ENCODE results near the gene WDCP.

Gene WDCP

GRCh38 chr2:24051833-24052232, 4.6 kb upstream of the WDCP start:
- no peaks in the 10 kb centered on the region for H3K9me3 ChIP-seq (ENCODE audit: insufficient read depth, low read length)
- no peak overlapping the region for H3K9ac ChIP-seq (ENCODE audit: low read length)
- H4K20me1 ChIP-seq (ENCODE audit: insufficient read depth, low read length) = no peaks in the 10 kb centered on the region
- TF ChIP-seq, protein P1, sequence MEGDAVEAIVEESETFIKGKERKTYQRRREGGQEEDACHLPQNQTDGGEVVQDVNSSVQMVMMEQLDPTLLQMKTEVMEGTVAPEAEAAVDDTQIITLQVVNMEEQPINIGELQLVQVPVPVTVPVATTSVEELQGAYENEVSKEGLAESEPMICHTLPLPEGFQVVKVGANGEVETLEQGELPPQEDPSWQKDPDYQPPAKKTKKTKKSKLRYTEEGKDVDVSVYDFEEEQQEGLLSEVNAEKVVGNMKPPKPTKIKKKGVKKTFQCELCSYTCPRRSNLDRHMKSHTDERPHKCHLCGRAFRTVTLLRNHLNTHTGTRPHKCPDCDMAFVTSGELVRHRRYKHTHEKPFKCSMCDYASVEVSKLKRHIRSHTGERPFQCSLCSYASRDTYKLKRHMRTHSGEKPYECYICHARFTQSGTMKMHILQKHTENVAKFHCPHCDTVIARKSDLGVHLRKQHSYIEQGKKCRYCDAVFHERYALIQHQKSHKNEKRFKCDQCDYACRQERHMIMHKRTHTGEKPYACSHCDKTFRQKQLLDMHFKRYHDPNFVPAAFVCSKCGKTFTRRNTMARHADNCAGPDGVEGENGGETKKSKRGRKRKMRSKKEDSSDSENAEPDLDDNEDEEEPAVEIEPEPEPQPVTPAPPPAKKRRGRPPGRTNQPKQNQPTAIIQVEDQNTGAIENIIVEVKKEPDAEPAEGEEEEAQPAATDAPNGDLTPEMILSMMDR (IDR thresholded peaks at IDR 0.05; ENCODE audit: low read depth, low read length) = no peak
- TF ChIP-seq EZH2phosphoT487 (IDR thresholded peaks at IDR 0.05; ENCODE audit: low read depth) = no peak
- no peak overlapping the region for H3K4me3 ChIP-seq (ENCODE audit: low read length)
- H2AFZ ChIP-seq (ENCODE audit: low read depth, low read length) = no peak overlapping the region
- H3K27me3 ChIP-seq (ENCODE audit: low read depth, low read length) = 0 out of 2 replicates have a peak, but pooled peaks cover 6% of the 10 kb centered on the region
- no peaks in the 10 kb centered on the region for H3K36me3 ChIP-seq (replicated peaks; ENCODE audit: low read depth, low read length)
- H3K79me2 ChIP-seq (ENCODE audit: low read length) = peaks cover 3% of the 10 kb centered on the region; the same call in 1 of the 2 replicates
- H3K4me1 ChIP-seq (ENCODE audit: low read length) = peaks cover 10% of the 10 kb centered on the region
- H3K4me2 ChIP-seq (ENCODE audit: low read length) = no peak overlapping the region
- H3K27ac ChIP-seq (ENCODE audit: low read length) = no peak overlapping the region

- Histone ChIP-seq H3K4me2 (ENCODE audit: low read length) (peak overlapping the region; percentile 84), H3K79me2 (ENCODE audit: low read length) (peaks cover 12% of the 10 kb centered on the region), H4K20me1 (ENCODE audit: insufficient read depth, low read length) (no peaks in the 10 kb centered on the region), H3K36me3 (replicated peaks; ENCODE audit: low read depth, low read length) (no peaks in the 10 kb centered on the region), H3K4me3 (ENCODE audit: low read length) (peak overlapping the region; percentile 74), H3K27me3 (ENCODE audit: low read depth, low read length) (0 out of 2 replicates have a peak, but pooled peaks cover 6% of the 10 kb centered on the region), H3K9me3 (ENCODE audit: insufficient read depth, low read length) (no peaks in the 10 kb centered on the region), H3K4me1 (ENCODE audit: low read length) (peaks cover 16% of the 10 kb centered on the region), H3K9ac (ENCODE audit: low read length) (peak overlapping the region; percentile 34), H2AFZ (ENCODE audit: low read depth, low read length) (peak overlapping the region; percentile 20; the same call in 1 of the 2 replicates), H3K27ac (ENCODE audit: low read length) (no peak overlapping the region)
- TF ChIP-seq, protein P1 (IDR thresholded peaks at IDR 0.05; ENCODE audit: low read depth, low read length) = no peak
- TF ChIP-seq EZH2phosphoT487 (IDR thresholded peaks at IDR 0.05; ENCODE audit: low read depth) = no peak
These were observed 3.1 kb upstream of the WDCP start for GRCh38 chr2:24050041-24050979.

GRCh38 chr2:24049485-24050021, 2.4 kb upstream of the WDCP start, which contains the start of gene FKBP1B:
FKBP1B (plus strand) TSS chr2:24049741; CDS start chr2:24049850, 109 bp downstream.
- no peaks in the 10 kb centered on the region for H3K9me3 ChIP-seq (ENCODE audit: insufficient read depth, low read length)
- TF ChIP-seq, protein P1 (IDR thresholded peaks at IDR 0.05; ENCODE audit: low read depth, low read length) = no peak
- H3K4me1 ChIP-seq (ENCODE audit: low read length) = peaks cover 16% of the 10 kb centered on the region
- peak within 1 kb of the TSS; percentile 84 for H3K4me2 ChIP-seq (ENCODE audit: low read length)
- H3K36me3 ChIP-seq (replicated peaks; ENCODE audit: low read depth, low read length) = no peaks in the 10 kb centered on the region
- H4K20me1 ChIP-seq (ENCODE audit: insufficient read depth, low read length) = no peaks in the 10 kb centered on the region
- 0 out of 2 replicates have a peak, but pooled peaks cover 6% of the 10 kb centered on the region for H3K27me3 ChIP-seq (ENCODE audit: low read depth, low read length)
- H3K9ac ChIP-seq (ENCODE audit: low read length) = peak within 1 kb of the TSS; percentile 34
- H3K27ac ChIP-seq (ENCODE audit: low read length) = no peak within 1 kb of the TSS
- peak within 1 kb of the TSS; percentile 20 for H2AFZ ChIP-seq (ENCODE audit: low read depth, low read length)
- peak within 1 kb of the TSS; percentile 74 for H3K4me3 ChIP-seq (ENCODE audit: low read length)
- peaks cover 17% of the 10 kb centered on the region for H3K79me2 ChIP-seq (ENCODE audit: low read length)
